SU-DHL-6 (cell line): ENCODE measurements around the gene IL37.

Experiments
- H2AFZ ChIP-seq: fragments of 200-600 bp; sonication (generic); 2 replicates; pipeline ENCODE4 v1.6.1; 2014; ENCODE audit warnings: low read depth, mild to moderate bottlenecking, moderate library complexity, mixed read lengths, antibody characterized with exemption, low read length; ENCODE audit not compliant: severe bottlenecking
- H3F3A ChIP-seq: fragments of 200-600 bp; shearing (Covaris generic); 2 replicates; pipeline ENCODE4 v1.6.0; 2016; ENCODE audit warnings: antibody characterized with exemption, mild to moderate bottlenecking; ENCODE audit not compliant: insufficient read depth
- H3K27ac ChIP-seq: fragments of 200-600 bp; sonication (generic); 2 replicates; pipeline ENCODE4 v1.5.1; 2016; ENCODE audit warnings: low read depth, mild to moderate bottlenecking, low read length, moderate library complexity, mixed read lengths
- H3K27me3 ChIP-seq: fragments of 200-600 bp; sonication (generic), shearing (Covaris generic); 2 replicates; pipeline ENCODE4 v1.6.0; 2014; ENCODE audit warnings: mild to moderate bottlenecking, low read length
- H3K36me3 ChIP-seq: fragments of 200-600 bp; sonication (generic); 2 replicates; pipeline ENCODE4 v1.6.1; 2014; ENCODE audit warnings: mild to moderate bottlenecking, low read length, mixed read lengths
- H3K4me2 ChIP-seq: fragments of 300-600, 200-600 bp; shearing (Covaris generic), sonication (generic); 2 replicates; pipeline ENCODE4 v1.6.0; 2014; ENCODE audit warnings: low read length, low read depth, mild to moderate bottlenecking; ENCODE audit not compliant: poor library complexity, severe bottlenecking
- H3K4me3 ChIP-seq: fragments of 200-600 bp; sonication (generic); 2 replicates; pipeline ENCODE4 v1.5.1; 2014; ENCODE audit warnings: antibody characterized with exemption, low read length, mild to moderate bottlenecking, mixed read lengths; ENCODE audit not compliant: insufficient read depth, poor library complexity, severe bottlenecking
- H3K79me2 ChIP-seq: fragments of 200-600 bp; sonication (generic); 2 replicates; pipeline ENCODE4 v1.6.1; 2014; ENCODE audit warnings: mild to moderate bottlenecking, low read length, moderate library complexity; ENCODE audit not compliant: insufficient read depth
- H3K9ac ChIP-seq: fragments of 200-600 bp; sonication (generic); 2 replicates; pipeline ENCODE4 v1.7.0; 2014; ENCODE audit warnings: mild to moderate bottlenecking, low read length
- H3K9me2 ChIP-seq: fragments of 200-600 bp; sonication (generic); replicated peaks from 2 replicates; pipeline ENCODE4 v1.6.1; 2014; ENCODE audit warnings: low read length; ENCODE audit not compliant: insufficient read depth
- H3K9me3 ChIP-seq: fragments of 200-600 bp; sonication (generic); 2 replicates; pipeline ENCODE4 v1.6.1; 2014; ENCODE audit warnings: low read length, mixed read lengths; ENCODE audit not compliant: insufficient read depth
- H4K20me1 ChIP-seq: fragments of 200-600 bp; sonication (generic); 2 replicates; pipeline ENCODE4 v1.6.1; 2014; ENCODE audit warnings: low read depth, mild to moderate bottlenecking, antibody characterized with exemption, low read length, moderate library complexity, mixed read lengths
- CTCF ChIP-seq: fragments of 200-600 bp; sonication (generic); IDR thresholded peaks from one replicate; pipeline ENCODE4 v1.5.1; 2017; ENCODE audit warnings: antibody characterized with exemption, mild to moderate bottlenecking, low read length, moderate library complexity; ENCODE audit not compliant: insufficient read depth, poor library complexity, severe bottlenecking
- EZH2phosphoT487 ChIP-seq: fragments of 200-600 bp; sonication (generic), shearing (Covaris generic); conservative IDR thresholded peaks from 2 replicates; pipeline ENCODE4 v1.6.1; 2018; ENCODE audit warnings: mild to moderate bottlenecking, antibody characterized with exemption, low read length, moderate library complexity, mixed read lengths

The IL37 gene

GRCh38 chr2:112918256-112918655 is 7.3 kb downstream of the IL37 start:
- Histone ChIP-seq H3K9ac (no peak overlapping the region), H3K79me2 (no peaks in the 10 kb centered on the region), H3F3A (no peaks in the 10 kb centered on the region), H4K20me1 (no peaks in the 10 kb centered on the region), H3K9me2 (no peaks in the 10 kb centered on the region), H3K4me2 (no peak overlapping the region), H3K36me3 (no peaks in the 10 kb centered on the region), H2AFZ (no peak overlapping the region), H3K9me3 (no peaks in the 10 kb centered on the region), H3K27ac (no peak overlapping the region), H3K4me3 (no peak overlapping the region), H3K27me3 (no peaks in the 10 kb centered on the region)
- TF ChIP-seq EZH2phosphoT487 = no peak

- Histone ChIP-seq H3K36me3 (no peaks in the 10 kb centered on the region), H3K4me2 (no peak overlapping the region), H3K4me3 (no peak overlapping the region), H3K27ac (no peak overlapping the region), H2AFZ (no peak overlapping the region), H3K79me2 (no peaks in the 10 kb centered on the region), H3K9ac (no peak overlapping the region), H3K9me2 (no peaks in the 10 kb centered on the region), H3F3A (no peaks in the 10 kb centered on the region), H4K20me1 (no peaks in the 10 kb centered on the region), H3K27me3 (no peaks in the 10 kb centered on the region), H3K9me3 (no peaks in the 10 kb centered on the region)
- TF ChIP-seq CTCF = no peak
- TF ChIP-seq EZH2phosphoT487 = no peak
These were observed 8.1 kb downstream of the IL37 start for GRCh38 chr2:112919086-112919485.

- Histone ChIP-seq H2AFZ (no peak overlapping the region), H3K27ac (no peak overlapping the region), H3K4me2 (no peak overlapping the region), H3K9me2 (no peaks in the 10 kb centered on the region), H3K79me2 (no peaks in the 10 kb centered on the region), H3K27me3 (no peaks in the 10 kb centered on the region), H3K4me3 (no peak overlapping the region), H3F3A (no peaks in the 10 kb centered on the region), H3K9ac (no peak overlapping the region), H3K36me3 (no peaks in the 10 kb centered on the region), H3K9me3 (no peaks in the 10 kb centered on the region), H4K20me1 (no peaks in the 10 kb centered on the region)
- no peak for TF ChIP-seq EZH2phosphoT487
- TF ChIP-seq CTCF = no peak
These were observed 10.1 kb downstream of the IL37 start for GRCh38 chr2:112920923-112921532.

GRCh38 chr2:112921982-112922381 is 11.0 kb downstream of the IL37 start:
- no peaks in the 10 kb centered on the region for H3K27me3 ChIP-seq
- TF ChIP-seq EZH2phosphoT487 = no peak
- no peak for TF ChIP-seq CTCF
- H3K9me3 ChIP-seq = no peaks in the 10 kb centered on the region
- H3K4me2 ChIP-seq = no peak overlapping the region
- no peaks in the 10 kb centered on the region for H3K36me3 ChIP-seq
- H3F3A ChIP-seq = no peaks in the 10 kb centered on the region
- H2AFZ ChIP-seq = no peak overlapping the region
- H3K79me2 ChIP-seq = no peaks in the 10 kb centered on the region
- no peak overlapping the region for H3K27ac ChIP-seq
- H3K9ac ChIP-seq = no peak overlapping the region
- no peaks in the 10 kb centered on the region for H3K9me2 ChIP-seq
- no peak overlapping the region for H3K4me3 ChIP-seq
- no peaks in the 10 kb centered on the region for H4K20me1 ChIP-seq
